ENCODE results near the gene CELF6.

The CELF6 gene

DNA sequence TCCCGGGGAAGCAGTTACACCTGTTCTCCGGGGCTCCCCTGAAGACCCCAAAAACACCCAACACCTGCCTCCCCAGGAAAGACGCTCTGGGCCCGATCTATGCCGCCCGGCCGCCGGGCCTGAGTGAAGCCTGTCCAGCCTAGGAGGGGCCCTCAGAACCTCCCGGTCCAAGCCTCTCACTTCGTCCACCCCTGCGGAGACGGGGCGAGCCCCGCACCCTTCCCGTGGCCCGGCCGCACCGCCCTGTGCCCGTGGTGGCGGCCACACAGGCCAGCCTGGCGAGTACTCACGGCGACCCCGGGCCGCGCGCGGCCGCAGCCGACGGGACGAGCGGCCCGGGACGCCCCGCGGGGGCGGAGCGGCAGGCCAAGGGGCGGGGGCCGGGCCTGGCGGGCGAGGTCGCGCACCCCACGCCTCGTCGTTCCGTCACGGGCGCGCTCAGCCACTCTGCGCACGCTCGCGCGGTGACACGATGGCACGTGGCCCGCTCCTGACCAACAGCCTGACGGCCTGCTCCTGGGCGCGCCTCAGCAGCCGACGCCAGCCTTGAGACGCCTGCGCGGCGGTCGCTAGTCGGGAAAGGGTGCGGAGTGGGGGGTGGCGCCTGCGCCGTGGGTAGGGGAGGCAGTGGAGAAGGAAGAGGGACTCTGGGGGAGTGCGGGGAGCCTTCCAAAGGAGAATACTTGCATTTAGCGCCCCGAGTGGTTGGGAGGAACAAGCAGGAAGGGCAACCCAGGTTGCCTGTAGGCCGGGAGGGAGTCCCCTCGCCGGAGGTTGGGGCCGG, 47.6 kb downstream of the CELF6 start, which contains the start of gene PARP6:
TSS of gene PARP6 (minus strand) at position 342 of the 784 bp plus-strand sequence. CDS start 5,077 bp downstream, outside the sequence.
- peak; percentile 87 to 99 (median 97) for DNase-seq

DNA sequence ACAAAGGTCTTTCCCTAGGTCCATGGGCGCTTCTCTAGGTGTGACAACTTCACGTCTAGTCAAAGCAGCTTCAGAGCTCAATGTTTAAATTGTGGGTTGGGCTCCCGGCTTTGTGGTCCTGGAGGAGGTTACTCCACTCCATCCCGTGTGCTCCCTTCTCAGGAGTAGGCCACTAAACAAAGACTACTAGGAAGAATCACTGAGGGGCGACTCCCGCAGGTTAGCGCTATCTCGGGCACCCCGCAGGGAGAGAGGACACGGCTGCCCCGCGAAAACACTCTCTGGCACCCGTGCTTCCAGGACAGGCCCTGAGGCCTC, 48.1 kb downstream of the CELF6 start:
- DNase-seq, result peak in 3 of 51 donors; percentile 9 to 64 (median 36)

DNA sequence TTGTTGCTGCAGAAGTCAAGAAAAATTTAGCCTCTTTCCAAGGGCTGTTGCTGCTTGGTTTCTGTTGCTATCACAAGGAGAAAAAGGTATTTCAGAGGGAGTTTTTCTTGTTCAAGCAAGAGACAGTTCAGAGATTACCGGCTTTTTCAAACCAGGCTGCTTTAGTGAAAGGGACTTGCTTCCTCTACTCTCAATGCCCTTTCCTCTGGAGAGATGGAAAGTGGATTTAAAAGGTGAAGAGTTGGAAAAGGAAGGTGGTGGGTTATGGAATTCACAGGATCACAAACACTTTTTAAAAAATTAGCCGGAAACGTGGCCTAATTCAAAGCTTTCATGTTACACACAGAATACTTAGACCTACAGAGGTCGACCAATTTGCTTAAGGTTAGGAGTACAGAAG, 48.7 kb downstream of the CELF6 start:
- DNase-seq, result no peak

DNA sequence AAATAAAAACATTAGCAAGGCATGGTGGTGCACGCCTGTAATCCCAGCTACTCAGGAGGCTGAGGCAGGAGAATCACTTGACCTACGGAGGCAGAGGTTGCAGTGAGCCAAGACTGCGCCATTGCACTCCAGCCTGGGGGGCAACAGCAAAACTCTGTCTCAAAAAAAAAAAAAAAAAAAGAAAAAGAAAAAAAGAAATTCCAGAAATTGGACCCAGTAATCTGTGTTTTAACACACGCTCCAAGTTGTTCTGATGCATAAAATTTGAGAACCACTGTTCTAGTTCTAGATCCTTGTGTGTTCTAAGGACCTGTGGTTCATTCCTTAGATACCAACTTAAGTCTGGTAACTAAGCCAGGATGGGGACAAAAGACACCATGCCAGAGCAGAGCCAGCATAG, 50.2 kb downstream of the CELF6 start:
- DNase-seq, result no peak

DNA sequence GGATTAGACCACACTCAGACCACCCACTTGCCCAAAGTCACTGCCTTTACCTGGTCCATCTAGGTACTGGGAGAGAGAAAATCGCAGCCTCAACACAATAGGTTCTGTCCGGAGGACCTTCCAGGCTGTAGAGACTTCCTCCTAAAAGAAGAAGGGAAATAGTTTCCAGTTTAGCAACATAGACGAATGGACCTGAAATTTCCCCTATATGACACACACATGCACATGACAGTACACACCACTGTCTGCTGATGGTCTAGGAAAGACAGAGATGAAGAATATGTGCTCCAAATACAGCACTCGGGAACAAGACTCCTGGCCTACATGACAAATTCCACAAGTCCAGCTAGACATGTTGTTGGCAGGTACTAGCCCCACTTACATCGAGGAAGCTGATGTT, 54.9 kb downstream of the CELF6 start:
- DNase-seq, result no peak

DNA sequence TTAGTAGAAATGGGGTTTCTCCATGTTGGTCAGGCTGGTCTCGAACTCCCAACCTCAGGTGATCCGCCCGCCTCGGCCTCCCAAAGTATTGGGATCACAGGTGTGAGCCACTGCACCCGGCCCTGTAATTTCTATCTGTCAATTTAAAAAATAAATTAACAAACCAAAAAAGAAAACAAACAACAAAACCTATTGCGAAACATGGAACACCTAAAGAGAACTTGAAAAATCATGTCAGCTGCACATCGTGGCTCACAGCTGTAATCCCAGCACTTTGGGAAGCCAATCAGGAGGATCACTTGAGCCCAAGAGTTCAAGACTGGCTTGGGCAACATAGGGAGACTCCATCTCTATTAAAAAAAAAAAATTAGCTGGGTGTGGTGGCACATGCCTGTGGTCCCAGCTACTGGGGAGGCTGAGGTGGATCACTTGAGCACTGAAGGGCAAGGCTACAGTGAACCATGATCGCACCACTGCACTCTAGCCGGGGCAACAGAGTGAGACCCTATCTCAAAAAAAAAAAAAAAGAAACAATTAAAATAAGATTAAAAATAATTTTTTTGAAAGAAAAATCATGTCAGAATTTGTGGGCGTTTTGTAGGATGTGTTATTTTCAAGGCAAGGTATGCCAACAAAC, 67.2 kb downstream of the CELF6 start:
- DNase-seq, result no peak

DNA sequence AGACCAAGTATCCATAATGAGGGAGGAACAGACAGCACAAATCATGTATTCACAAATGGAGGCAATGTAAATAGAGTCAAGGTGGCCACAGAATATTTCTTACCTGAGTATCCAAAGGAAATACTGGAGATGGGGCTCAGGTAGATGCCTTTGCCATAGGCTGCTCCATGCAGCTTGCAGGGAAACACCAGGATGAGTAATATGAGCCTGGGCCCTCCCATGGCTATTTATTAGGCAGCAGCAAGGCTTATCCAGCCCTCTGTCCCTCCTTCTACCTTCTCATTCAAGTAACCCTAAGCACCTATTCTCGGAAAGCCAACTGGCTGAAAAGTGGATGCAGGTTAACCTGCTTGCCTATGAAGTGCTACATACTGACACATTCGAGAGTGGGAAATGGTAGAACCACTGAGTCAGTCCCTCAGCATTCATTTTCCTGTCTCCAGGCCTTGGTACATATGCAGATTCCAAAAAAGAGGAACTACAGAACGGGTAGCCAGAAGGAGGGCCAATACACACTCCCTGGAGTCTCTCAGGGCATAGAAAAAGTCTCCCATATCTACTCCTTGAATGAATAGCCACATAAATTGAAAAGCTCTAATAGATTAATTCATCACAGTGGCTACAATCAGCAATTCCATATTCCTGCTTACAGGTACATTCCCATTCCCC, 70.7 kb downstream of the CELF6 start:
- no peak for DNase-seq

DNA sequence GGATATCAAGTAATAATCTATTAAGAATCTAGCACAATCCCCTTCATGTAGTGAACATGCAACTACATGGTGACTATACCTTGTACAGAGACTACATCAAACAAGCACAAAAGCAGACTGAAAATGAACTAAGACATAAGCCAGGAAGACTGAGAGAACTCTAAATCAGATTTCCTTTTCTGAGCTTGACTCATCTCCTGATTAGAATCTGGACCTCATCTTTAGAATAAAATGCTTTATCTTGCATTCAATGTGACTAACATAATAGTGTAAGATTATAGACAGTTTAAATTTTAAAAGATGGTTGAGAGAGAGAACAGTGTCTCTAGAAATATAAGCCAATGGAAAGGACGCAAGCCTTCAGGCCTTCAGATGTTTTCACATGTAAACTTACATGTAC, 71.4 kb downstream of the CELF6 start:
- no peak for DNase-seq

DNA sequence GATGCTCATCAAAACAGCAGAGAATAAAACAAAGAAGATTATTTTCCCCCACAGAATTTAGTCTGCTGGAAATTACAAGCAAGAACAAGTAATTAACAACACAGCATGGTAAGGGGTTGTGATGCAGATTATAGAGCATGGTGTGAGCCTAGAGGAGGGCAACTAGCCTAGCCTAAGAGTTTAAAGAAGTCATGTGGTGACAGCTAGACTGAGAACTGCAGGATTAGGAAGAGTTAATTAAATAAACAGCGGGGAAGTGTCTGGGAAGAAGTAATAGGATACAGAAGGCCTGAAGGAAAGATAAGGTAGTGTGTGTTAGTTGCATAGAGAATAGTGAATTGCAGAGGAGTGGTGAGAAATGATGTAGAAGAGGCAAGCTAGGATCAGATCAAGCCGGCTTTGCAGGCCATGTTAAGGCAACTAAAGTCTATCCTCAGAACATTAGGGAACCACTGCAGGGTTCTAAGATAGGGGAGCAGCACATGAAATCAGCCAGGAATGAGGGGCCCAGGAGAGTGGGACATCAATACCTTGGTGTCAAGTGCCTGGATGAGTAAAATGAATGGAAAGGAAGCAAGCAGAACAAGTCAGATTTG, 77.1 kb downstream of the CELF6 start:
- no peak for DNase-seq

DNA sequence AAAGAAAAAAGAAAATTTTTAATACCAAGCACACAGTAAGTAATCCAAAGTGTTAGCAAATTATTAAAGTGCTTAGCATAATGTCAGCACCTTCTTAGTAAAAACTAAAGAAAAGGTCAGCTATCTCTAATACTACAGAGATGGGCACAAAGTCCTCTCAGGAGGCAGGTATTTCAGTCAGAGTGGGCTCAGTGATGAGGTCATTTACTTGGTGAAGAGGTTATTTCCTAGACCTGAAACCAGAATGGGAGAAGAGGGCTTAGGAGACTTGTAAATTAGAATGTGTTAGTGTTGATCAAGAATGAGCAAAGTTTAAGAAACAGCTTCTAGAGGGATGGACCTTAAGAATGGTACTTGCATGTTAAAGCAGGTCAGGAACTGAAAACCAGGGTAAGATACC, 80.3 kb downstream of the CELF6 start:
- DNase-seq, result no peak

DNA sequence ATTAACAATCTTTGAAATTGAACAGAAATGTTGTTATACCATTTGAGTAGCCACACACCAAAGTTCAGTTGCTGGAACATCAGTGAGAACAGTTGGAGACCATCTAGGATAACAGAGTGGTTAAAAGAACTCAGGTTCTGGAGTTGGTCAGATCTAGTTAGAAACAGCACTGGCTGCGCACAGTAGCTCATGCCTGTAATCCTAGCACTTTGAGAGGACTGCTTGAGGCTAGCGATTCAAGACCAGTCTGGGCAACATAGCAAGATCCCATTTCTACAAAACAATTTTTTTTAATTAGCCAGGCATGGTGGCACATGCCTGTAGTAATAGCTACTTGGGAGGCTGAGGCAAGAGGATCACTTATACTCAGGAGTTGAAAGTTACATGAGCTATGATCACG, 81.4 kb downstream of the CELF6 start:
- no peak for DNase-seq

DNA sequence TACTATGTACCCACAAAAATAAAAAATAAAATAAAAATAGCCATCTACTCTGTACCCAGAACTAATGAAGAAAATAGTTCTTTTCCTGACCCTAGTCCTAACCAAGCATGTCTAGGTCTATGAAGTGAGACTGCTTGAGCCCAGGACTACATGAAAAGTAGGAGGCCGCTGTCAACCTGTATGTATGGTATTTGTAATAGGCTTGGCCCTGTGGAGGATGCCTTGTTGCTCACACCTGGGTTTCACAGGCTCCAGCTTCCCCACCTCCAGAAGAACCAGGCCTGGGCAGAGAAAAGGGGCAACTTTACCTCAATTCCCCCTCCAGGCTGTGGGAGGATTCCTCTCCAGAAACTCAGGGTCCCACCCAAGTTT, 82.1 kb downstream of the CELF6 start:
- DNase-seq, result no peak

DNA sequence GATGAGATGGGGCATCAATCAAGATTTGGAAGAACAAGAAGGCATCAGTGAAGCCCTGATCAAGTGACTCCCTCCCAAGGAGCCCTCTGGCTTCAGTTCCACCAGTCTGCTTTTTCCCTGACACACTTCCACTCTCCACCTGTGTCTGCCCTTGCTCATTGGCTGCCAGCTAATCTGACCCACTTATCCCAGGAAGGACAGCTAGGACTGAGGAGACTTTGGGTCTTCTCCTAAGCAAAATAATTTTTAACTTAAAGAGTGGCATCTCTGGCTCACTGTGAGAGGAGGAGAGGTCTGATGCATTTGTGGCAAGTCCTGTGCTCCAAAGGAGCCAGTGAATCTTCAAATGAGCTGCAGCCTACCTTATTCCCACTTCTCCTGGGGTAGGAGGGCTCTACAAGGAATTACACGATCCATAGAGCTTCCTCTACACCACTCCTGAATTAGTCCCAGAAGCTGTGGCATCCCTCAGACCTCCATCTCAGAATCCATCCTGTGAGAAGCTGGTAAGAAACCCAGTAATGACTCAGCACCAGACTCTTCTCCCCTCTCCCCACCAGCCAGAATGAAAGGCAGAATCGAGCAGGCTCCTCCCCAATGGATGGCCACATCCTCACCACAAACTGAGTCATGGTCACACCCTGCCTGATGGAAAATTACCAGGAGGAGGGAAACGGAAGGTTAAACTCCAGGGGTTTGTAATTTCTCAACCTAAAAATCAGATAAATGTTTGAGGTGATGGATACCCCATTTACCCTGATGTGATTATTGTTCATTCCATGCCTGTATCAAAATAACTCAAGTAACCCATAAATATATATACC, 82.7 kb downstream of the CELF6 start:
- DNase-seq, result peak in 7 of 51 donors; percentile 1 to 48 (median 14)

DNA sequence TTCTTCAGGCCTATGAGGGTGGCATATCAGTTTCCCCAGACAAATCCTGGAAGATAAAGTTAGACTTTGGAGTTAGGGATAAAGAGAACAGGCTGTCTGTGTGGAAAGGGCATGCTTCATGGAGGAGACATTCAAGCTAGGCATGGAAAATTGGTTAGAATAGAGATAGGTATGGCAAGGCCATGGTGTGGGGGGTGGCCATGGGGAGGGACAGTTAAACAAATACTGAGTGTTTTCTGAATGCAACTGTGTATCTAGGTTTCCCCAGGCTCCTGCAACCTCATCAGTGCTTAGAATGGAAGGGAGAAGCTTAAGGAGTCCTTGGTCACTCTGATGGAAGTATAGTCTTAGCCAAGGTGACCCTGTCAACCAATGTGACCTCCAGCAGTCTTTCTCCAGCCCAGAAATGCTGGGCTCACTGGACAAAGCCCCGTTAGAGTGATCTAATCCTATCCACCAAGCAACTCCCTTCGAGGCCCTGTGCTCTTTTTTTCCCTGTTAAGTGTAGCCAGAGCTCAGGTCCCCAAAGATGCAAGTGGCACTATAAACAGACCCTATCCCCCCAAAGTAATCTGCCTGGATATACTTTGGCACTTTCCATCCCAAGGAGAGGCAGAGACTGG, 83.5 kb downstream of the CELF6 start:
- DNase-seq, result no peak

DNA sequence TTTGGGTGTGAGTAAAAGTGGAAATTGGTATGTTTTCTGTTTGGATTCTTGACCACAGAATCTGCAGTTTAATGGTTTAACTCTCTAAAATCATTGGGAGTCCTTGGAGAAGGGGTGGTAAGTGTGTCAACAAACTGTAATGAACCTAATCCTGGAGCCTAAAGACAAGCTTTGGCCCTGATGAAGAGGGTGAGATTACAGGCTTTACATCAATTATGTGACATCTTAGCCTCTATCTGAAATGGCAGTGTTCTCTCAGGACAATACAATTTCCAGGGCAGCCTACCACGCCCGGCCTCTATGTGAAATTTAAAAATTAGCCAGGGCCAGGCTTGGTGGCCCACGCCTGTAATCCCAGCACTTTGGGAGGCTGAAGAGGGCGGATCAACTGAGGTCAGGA, 84.7 kb downstream of the CELF6 start:
- no peak for DNase-seq

Data from hypothalamus (tissue), 51 donors.